Breast epithelium (tissue), 3 donors: Measurements from ENCODE around the gene TRIP12.

Experiments
- CTCF ChIP-seq, 3 donors: fragments of 450-650 bp; IDR thresholded peaks; one replicate each; pipeline ENCODE4 v1.5.1; 2016 to 2017; ENCODE audit warnings: antibody characterized with exemption in 3 of 3, mild to moderate bottlenecking in 3 of 3, moderate library complexity in 3 of 3
- POLR2A ChIP-seq: fragments of 450-650 bp; IDR thresholded peaks from one replicate; pipeline ENCODE4 v1.6.1; 2016; ENCODE audit warnings: antibody characterized with exemption, mild to moderate bottlenecking, moderate library complexity

DNA sequence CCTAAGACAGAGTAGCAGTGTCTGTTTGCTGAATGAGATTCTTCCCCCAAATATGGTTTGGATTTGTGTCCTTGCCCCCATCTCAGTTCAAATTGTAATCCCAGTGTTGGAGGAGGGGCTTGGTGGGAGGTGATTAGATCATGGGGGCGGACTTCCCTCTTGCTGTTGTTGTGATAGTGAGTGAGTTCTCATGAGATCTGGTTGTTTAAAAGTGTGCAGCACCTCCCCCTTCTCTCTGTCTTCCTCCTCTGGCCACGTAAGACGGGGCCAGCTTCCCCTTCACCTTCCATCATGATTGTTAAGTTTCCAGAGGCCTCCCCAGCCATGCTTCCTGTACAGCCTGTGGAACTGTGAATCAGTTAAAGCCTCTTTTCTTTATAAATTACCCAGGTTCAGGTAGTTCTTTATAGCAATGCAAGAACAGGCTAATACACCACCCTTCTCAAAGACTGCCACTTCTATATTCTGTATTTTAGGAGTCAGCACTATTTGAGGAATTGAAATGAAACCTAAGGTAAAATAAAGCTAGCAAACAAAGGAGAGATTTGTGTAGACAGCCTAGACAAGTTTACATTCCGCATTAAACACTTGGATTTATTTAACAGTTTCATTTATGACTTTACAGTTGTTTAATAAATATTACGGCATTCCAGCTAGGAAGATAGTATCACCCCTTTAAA, 22.1 kb upstream of the TRIP12 start:
- TF ChIP-seq CTCF (IDR thresholded peaks at IDR 0.05), result no peak
- no peak for TF ChIP-seq POLR2A
